Sigmoid colon (tissue), 4 donors: Measurements from ENCODE around the gene PQBP1.

Experiments
- CTCF ChIP-seq, 4 experiments: fragments of 450-650 bp in 3 of 4; fragments of 200-600 bp in 1 of 4; IDR thresholded peaks; one replicate each; pipeline ENCODE4 v1.5.1; 2016 to 2019; ENCODE audit warnings: antibody characterized with exemption in 4 of 4, mild to moderate bottlenecking in 3 of 4, moderate library complexity in 2 of 4
- POLR2AphosphoS5 ChIP-seq, 4 donors: sonication (generic); formaldehyde crosslinking; IDR thresholded peaks; one replicate each; pipeline ENCODE4 v1.6.1; 2017; ENCODE audit warnings: antibody characterized with exemption in 4 of 4

DNA sequence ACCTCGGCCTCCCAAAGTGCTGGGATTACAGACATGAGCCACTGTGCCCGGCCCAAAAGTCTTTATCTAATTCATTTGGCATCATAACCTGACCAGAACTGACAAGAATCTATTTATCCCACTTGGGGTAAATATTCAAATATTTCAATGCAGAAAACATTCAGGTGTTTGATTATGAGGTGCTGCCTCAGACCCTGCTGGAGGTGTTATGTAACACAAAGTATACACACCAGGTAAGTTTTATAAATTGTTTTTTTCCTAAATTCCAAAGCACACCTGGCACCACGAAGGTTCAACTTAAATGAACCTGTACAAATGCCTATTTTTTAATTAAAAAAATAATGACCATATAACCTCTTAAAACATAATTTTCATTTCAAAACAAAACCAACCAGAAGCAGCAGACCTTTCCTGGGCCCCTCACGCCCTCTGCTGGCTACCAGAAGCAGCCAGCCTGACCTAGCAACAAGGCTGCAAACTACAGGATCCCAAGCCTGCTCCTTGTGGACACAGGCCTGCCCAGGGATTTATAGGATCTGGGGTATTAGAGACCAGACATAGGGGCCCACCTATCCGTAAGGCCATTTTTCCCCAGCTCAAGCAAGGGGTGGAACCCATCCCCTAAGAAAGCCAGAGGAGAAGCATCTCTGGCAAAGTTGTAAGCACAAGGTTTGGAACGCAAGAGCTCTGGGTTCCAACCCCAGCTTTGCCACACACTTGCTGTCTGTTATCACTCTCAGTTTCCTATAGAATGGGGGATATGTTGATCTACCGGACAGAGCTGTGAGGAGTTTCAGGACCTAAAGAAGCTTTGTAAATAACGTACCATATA lies 48.0 kb downstream of the PQBP1 start:
- TF ChIP-seq CTCF (IDR thresholded peaks at IDR 0.05) (peak in 2 of 4 experiments; percentile 21 to 51), POLR2AphosphoS5 (IDR thresholded peaks at IDR 0.05) (no peak)
